Neutrophil (primary cell): ENCODE measurements around the gene RANBP1.

Experiments
- H3K27ac ChIP-seq: fragments of 200-600 bp; sonication (generic); 2 replicates; pipeline ENCODE4 v1.5.1; 2016; ENCODE audit warnings: mild to moderate bottlenecking, moderate library complexity
- H3K27me3 ChIP-seq: fragments of 200-600 bp; sonication (generic); 2 replicates; pipeline ENCODE4 v1.6.0; 2016; ENCODE audit warnings: mild to moderate bottlenecking
- H3K36me3 ChIP-seq: fragments of 200-600 bp; sonication (generic); 2 replicates; pipeline ENCODE4 v1.5.1; 2017
- H3K4me1 ChIP-seq, 2 experiments: fragments of 200-600 bp in 1 of 2; sonication (generic) in 1 of 2; 1 replicate in 1 of 2; 2 replicates in 1 of 2; pipeline versions ENCODE4 v1.5.1 to v1.6.1; 2013 to 2016; ENCODE audit warnings: low read depth in 1 of 2, low read length in 1 of 2, mild to moderate bottlenecking in 1 of 2, moderate library complexity in 1 of 2; ENCODE audit not compliant: control insufficient read depth in 1 of 2, insufficient read depth in 1 of 2
- H3K4me3 ChIP-seq, 2 experiments: fragments of 200-600 bp in 1 of 2; sonication (generic) in 1 of 2; 1 replicate in 1 of 2; 2 replicates in 1 of 2; pipeline ENCODE4 v1.5.1; 2013 to 2016; ENCODE audit warnings: low read depth in 1 of 2, low read length in 1 of 2, mild to moderate bottlenecking in 1 of 2, moderate library complexity in 1 of 2
- H3K9me3 ChIP-seq: fragments of 200-600 bp; sonication (generic); 2 replicates; pipeline ENCODE4 v1.5.1; 2016
- TF ChIP-seq, protein P1 (sequence below): fragments of 200-600 bp; sonication (generic); IDR thresholded peaks from 2 replicates; pipeline ENCODE4 v1.5.1; 2016; ENCODE audit warnings: antibody characterized with exemption

The RANBP1 gene

GRCh38 chr22:20083891-20084546 is 31.9 kb upstream of the RANBP1 start:
- peaks cover 33% of the 10 kb centered on the region for H3K36me3 ChIP-seq
- H3K27me3 ChIP-seq: no peaks in the 10 kb centered on the region
- no peaks in the 10 kb centered on the region for H3K9me3 ChIP-seq
- H3K4me1 ChIP-seq: peaks cover 40 to 45% of the 10 kb centered on the region in 2 experiments
- no peak overlapping the region for H3K4me3 ChIP-seq
- TF ChIP-seq, protein P1, sequence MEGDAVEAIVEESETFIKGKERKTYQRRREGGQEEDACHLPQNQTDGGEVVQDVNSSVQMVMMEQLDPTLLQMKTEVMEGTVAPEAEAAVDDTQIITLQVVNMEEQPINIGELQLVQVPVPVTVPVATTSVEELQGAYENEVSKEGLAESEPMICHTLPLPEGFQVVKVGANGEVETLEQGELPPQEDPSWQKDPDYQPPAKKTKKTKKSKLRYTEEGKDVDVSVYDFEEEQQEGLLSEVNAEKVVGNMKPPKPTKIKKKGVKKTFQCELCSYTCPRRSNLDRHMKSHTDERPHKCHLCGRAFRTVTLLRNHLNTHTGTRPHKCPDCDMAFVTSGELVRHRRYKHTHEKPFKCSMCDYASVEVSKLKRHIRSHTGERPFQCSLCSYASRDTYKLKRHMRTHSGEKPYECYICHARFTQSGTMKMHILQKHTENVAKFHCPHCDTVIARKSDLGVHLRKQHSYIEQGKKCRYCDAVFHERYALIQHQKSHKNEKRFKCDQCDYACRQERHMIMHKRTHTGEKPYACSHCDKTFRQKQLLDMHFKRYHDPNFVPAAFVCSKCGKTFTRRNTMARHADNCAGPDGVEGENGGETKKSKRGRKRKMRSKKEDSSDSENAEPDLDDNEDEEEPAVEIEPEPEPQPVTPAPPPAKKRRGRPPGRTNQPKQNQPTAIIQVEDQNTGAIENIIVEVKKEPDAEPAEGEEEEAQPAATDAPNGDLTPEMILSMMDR: no peak
- peak overlapping the region; percentile 67 for H3K27ac ChIP-seq

- TF ChIP-seq, protein P1: no peak
- H3K27me3 ChIP-seq: no peaks in the 10 kb centered on the region
- H3K27ac ChIP-seq: peak overlapping the region; percentile 67
- H3K4me1 ChIP-seq: peaks cover 35 to 39% of the 10 kb centered on the region in 2 experiments
- peaks cover 40% of the 10 kb centered on the region for H3K36me3 ChIP-seq
- H3K4me3 ChIP-seq: no peak overlapping the region
- no peaks in the 10 kb centered on the region for H3K9me3 ChIP-seq
These were observed 31.1 kb upstream of the RANBP1 start for GRCh38 chr22:20084547-20085413.

DNA sequence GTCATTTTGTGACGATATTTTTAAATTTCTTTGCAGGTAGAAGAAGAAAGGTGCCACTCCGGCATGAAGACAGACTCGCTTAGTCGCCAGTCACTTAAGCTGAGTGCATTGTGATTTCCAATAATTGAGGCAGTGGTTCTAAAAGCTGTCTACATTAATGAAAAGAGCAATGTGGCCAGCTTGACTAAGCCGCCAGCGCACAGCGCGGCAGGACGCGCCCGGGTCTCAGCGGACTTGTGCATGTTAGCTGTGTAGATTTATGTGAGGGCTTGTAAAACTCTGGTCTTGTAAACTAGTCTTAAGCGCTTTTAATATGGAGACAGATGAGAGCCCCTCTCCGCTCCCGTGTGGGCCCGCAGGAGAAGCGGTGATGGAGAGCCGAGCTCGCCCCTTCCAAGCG is 30.3 kb upstream of the RANBP1 start:
- TF ChIP-seq, protein P1: no peak
- Histone ChIP-seq H3K4me1 (peaks cover 32 to 36% of the 10 kb centered on the region in 2 experiments), H3K27ac (no peak overlapping the region), H3K4me3 (no peak overlapping the region), H3K27me3 (no peaks in the 10 kb centered on the region), H3K9me3 (no peaks in the 10 kb centered on the region), H3K36me3 (peaks cover 47% of the 10 kb centered on the region)

DNA sequence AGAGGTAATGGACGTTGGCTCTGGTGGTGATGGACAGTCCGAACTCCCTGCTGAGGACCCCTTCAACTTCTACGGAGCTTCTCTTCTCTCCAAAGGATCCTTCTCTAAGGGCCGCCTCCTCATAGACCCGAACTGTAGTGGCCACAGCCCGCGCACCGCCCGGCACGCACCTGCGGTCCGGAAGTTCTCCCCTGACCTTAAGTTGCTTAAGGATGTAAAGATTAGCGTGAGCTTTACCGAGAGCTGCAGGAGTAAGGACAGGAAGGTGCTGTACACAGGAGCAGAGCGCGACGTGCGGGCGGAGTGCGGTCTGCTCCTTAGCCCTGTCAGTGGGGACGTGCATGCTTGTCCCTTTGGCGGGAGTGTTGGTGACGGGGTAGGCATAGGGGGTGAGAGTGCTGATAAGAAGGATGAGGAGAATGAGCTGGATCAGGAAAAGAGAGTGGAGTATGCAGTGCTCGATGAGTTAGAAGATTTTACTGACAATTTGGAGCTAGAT is 29.8 kb upstream of the RANBP1 start:
- peaks cover 27 to 31% of the 10 kb centered on the region in 2 experiments for H3K4me1 ChIP-seq
- no peak overlapping the region for H3K27ac ChIP-seq
- TF ChIP-seq, protein P1: no peak
- H3K36me3 ChIP-seq: peaks cover 52% of the 10 kb centered on the region
- H3K4me3 ChIP-seq: no peak overlapping the region
- no peaks in the 10 kb centered on the region for H3K27me3 ChIP-seq
- H3K9me3 ChIP-seq: no peaks in the 10 kb centered on the region

- no peaks in the 10 kb centered on the region for H3K9me3 ChIP-seq
- no peak overlapping the region for H3K4me3 ChIP-seq
- no peaks in the 10 kb centered on the region for H3K27me3 ChIP-seq
- peaks cover 22 to 28% of the 10 kb centered on the region in 2 experiments for H3K4me1 ChIP-seq
- H3K36me3 ChIP-seq: peaks cover 57% of the 10 kb centered on the region
- no peak overlapping the region for H3K27ac ChIP-seq
- TF ChIP-seq, protein P1: no peak
These were observed 29.1 kb upstream of the RANBP1 start for GRCh38 chr22:20086763-20087162.
